NT2/D1 (cell line): ENCODE data around the gene SDK2.

ENCODE experiments used
- DNase-seq: peaks from one replicate; pipeline ENCODE4 v3.0.0-alpha.2; 2011; ENCODE audit warnings: low read depth, low spot score
- H3K27me3 ChIP-seq: 2 replicates; pipeline ENCODE4 v1.6.0; 2011; ENCODE audit warnings: mild to moderate bottlenecking; ENCODE audit not compliant: insufficient read length, insufficient read depth
- H3K36me3 ChIP-seq: 2 replicates; pipeline ENCODE4 v1.6.1; 2011; ENCODE audit warnings: mild to moderate bottlenecking, low read length, mixed read lengths; ENCODE audit not compliant: insufficient read depth, insufficient read length
- H3K4me1 ChIP-seq: 2 replicates; pipeline ENCODE4 v1.5.1; 2011; ENCODE audit not compliant: insufficient read depth, insufficient read length
- H3K4me3 ChIP-seq: 2 replicates; pipeline ENCODE4 v1.5.1; 2011; ENCODE audit warnings: low read depth; ENCODE audit not compliant: insufficient read length
- H3K9ac ChIP-seq: 2 replicates; pipeline ENCODE4 v1.6.0; 2011; ENCODE audit warnings: low read depth; ENCODE audit not compliant: insufficient read length
- H3K9me3 ChIP-seq: 2 replicates; pipeline ENCODE4 v1.5.1; 2011; ENCODE audit warnings: mild to moderate bottlenecking, low read length; ENCODE audit not compliant: insufficient read depth
- SUZ12 ChIP-seq: IDR thresholded peaks from 2 replicates; pipeline ENCODE4 v1.6.1; 2011; ENCODE audit not compliant: insufficient read length, insufficient read depth; ENCODE audit errors: extremely low read depth
- YY1 ChIP-seq: IDR thresholded peaks from 2 replicates; pipeline ENCODE4 v1.6.1; 2011; ENCODE audit not compliant: insufficient read length, insufficient read depth
- ZNF274 ChIP-seq: IDR thresholded peaks from 2 replicates; pipeline ENCODE4 v1.6.1; 2011; ENCODE audit warnings: mild to moderate bottlenecking, low read depth, low read length

Gene SDK2

GRCh38 chr17:73431401-73432205, 212.6 kb downstream of the SDK2 start:
- Histone ChIP-seq H3K9ac (no peak overlapping the region), H3K9me3 (no peaks in the 10 kb centered on the region), H3K36me3 (peaks cover 7% of the 10 kb centered on the region), H3K4me3 (no peak overlapping the region), H3K27me3 (no peaks in the 10 kb centered on the region), H3K4me1 (peaks cover 5% of the 10 kb centered on the region)
- DNase-seq: no peak
- TF ChIP-seq YY1 (no peak), SUZ12 (no peak), ZNF274 (no peak)

GRCh38 chr17:73430848-73431247, 213.4 kb downstream of the SDK2 start:
- Histone ChIP-seq H3K9ac (no peak overlapping the region), H3K4me1 (peaks cover 5% of the 10 kb centered on the region), H3K27me3 (no peaks in the 10 kb centered on the region), H3K36me3 (peaks cover 7% of the 10 kb centered on the region), H3K9me3 (no peaks in the 10 kb centered on the region), H3K4me3 (no peak overlapping the region)
- TF ChIP-seq ZNF274 (no peak), YY1 (no peak), SUZ12 (no peak)
- no peak for DNase-seq

- Histone ChIP-seq H3K9me3 (no peaks in the 10 kb centered on the region), H3K27me3 (no peaks in the 10 kb centered on the region), H3K4me3 (no peak overlapping the region), H3K36me3 (peaks cover 4% of the 10 kb centered on the region), H3K4me1 (peaks cover 5% of the 10 kb centered on the region), H3K9ac (no peak overlapping the region)
- TF ChIP-seq ZNF274 (no peak), YY1 (no peak), SUZ12 (no peak)
- no peak for DNase-seq
These were observed 214.0 kb downstream of the SDK2 start for GRCh38 chr17:73430165-73430680.

GRCh38 chr17:73429440-73430164, 214.6 kb downstream of the SDK2 start:
- H3K4me1 ChIP-seq: peaks cover 5% of the 10 kb centered on the region
- DNase-seq: peak; percentile 62
- H3K9me3 ChIP-seq: no peaks in the 10 kb centered on the region
- no peak overlapping the region for H3K4me3 ChIP-seq
- no peaks in the 10 kb centered on the region for H3K27me3 ChIP-seq
- peaks cover 3% of the 10 kb centered on the region for H3K36me3 ChIP-seq
- TF ChIP-seq ZNF274 (no peak), SUZ12 (no peak), YY1 (no peak)
- H3K9ac ChIP-seq: no peak overlapping the region

GRCh38 chr17:73427198-73427597, 217.0 kb downstream of the SDK2 start:
- Histone ChIP-seq H3K4me1 (peaks cover 5% of the 10 kb centered on the region), H3K9ac (no peak overlapping the region), H3K27me3 (no peaks in the 10 kb centered on the region), H3K36me3 (peaks cover 17% of the 10 kb centered on the region), H3K4me3 (no peak overlapping the region), H3K9me3 (no peaks in the 10 kb centered on the region)
- no peak for DNase-seq
- no peak for TF ChIP-seq ZNF274
- no peak for TF ChIP-seq SUZ12
- no peak for TF ChIP-seq YY1

- Histone ChIP-seq H3K4me1 (peaks cover 2% of the 10 kb centered on the region), H3K27me3 (no peaks in the 10 kb centered on the region), H3K9me3 (no peaks in the 10 kb centered on the region), H3K9ac (no peak overlapping the region), H3K4me3 (no peak overlapping the region), H3K36me3 (peaks cover 31% of the 10 kb centered on the region)
- TF ChIP-seq YY1: no peak
- TF ChIP-seq SUZ12: no peak
- no peak for TF ChIP-seq ZNF274
- no peak for DNase-seq
These were observed 219.7 kb downstream of the SDK2 start for GRCh38 chr17:73424571-73424970.

GRCh38 chr17:73423806-73424205, 220.4 kb downstream of the SDK2 start:
- H3K9ac ChIP-seq: peak overlapping the region; percentile 0
- H3K36me3 ChIP-seq: peaks cover 36% of the 10 kb centered on the region
- no peak for TF ChIP-seq YY1
- TF ChIP-seq SUZ12: no peak
- TF ChIP-seq ZNF274: no peak
- no peak for DNase-seq
- H3K27me3 ChIP-seq: no peaks in the 10 kb centered on the region
- peaks cover 2% of the 10 kb centered on the region for H3K4me1 ChIP-seq
- no peak overlapping the region for H3K4me3 ChIP-seq
- H3K9me3 ChIP-seq: no peaks in the 10 kb centered on the region
